Frontal cortex (tissue), 4 donors: ENCODE data around the gene PDILT. TPM values are rescaled to one million over a fixed set of nuclear protein-coding genes. Genes with fewer than 3 reads are reported as not detected.
"Not testable (repeated sequence)": the region's sequence is repeated elsewhere in the genome, so short reads cannot be mapped to it uniquely, and the experiment has no call there.

Source experiments
- DNase-seq, 2 donors: peaks; one replicate each; pipeline ENCODE4 v3.0.0; 2012; ENCODE audit warnings: low spot score in 2 of 2
- FAIRE-seq: peaks from 2 replicates; lab custom pipeline; 2012; peaks lifted over from hg19 to GRCh38; lab: Jason Lieb, UNC
- total RNA-seq: library from RNA; depleted of rRNA; stranded (reverse); fragments of >200 nt; gene quantifications from one replicate; pipeline ENCODE4 v1.2.3, GENCODE V29; 2014
- donor health status: control.
- donor health status: control.
- donor health status: control.

Gene PDILT, protein sequence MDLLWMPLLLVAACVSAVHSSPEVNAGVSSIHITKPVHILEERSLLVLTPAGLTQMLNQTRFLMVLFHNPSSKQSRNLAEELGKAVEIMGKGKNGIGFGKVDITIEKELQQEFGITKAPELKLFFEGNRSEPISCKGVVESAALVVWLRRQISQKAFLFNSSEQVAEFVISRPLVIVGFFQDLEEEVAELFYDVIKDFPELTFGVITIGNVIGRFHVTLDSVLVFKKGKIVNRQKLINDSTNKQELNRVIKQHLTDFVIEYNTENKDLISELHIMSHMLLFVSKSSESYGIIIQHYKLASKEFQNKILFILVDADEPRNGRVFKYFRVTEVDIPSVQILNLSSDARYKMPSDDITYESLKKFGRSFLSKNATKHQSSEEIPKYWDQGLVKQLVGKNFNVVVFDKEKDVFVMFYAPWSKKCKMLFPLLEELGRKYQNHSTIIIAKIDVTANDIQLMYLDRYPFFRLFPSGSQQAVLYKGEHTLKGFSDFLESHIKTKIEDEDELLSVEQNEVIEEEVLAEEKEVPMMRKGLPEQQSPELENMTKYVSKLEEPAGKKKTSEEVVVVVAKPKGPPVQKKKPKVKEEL
- not detected for total RNA-seq

DNA sequence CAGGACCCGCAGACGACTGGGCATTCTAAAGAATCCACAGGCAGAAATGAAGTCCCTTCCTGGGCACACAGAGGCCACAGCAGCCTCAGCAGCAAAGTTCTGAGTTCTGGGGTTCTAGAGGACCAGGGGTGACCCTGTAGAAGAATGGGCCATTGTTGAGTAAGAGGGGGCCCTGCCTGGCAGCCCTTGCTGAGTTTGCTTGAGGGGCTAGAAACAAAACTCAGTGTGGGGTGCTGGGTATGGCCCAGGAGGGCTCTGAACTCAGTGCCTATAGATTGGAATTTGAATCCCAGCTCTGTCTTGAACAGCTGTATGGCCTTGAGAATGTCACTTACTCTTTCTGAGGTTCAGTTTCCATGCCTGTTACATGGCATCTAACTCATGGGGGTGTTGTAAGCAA is at the start of gene PDILT:
PDILT (minus strand) TSS at position 101 of the 400 bp plus-strand sequence. CDS start 5,437 bp downstream, outside the sequence.
- no peak for DNase-seq
- no peak for FAIRE-seq

DNA sequence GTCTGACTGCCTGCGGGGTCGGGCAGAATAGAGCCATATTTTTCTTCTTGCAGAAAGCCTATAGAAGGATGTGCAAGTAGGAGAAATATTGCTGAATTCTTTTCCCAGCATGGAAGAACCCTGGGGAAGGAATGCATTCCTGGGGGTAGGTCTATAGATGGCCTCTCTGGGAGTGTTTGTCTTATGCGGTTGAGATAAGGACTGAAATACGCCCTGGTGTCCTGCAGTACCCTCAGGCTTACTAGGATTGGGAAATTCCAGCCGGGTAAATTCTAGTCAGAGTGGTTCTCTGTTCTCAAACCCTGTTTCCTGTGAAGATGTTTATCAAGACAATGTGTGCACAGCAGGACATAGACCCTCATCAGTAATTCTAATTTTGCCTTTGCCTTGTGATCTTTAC is 49.1 kb upstream of the PDILT start:
- not testable (repeated sequence) for FAIRE-seq, DNase-seq

DNA sequence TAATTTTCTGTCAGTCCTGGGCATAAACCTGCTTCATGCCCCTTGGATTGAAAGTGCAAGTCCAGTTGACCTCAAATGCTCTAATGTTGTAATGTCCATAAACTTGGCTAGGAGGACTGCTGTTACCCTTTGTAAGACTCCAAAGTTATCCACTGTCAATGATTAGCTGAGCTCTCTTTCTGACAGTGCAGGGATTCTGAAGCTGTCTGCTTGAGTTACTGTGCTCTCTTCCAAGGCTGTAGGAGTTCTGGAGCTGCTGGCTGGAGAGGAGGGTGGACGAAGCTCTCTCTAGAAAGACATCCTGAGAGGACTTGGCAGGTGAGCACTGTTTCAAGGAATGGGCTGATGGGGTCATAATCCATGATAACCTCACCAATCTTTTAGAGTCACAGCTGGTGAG is 46.8 kb upstream of the PDILT start, which contains the start of gene ACSM2A:
ACSM2A (plus strand) TSS at position 158 of the 400 bp plus-strand sequence. CDS start 8,594 bp downstream, outside the sequence.
- not testable (repeated sequence) for DNase-seq, FAIRE-seq

- FAIRE-seq, DNase-seq: not testable (repeated sequence)
Measured at GRCh38 chr16:20446652-20447393, 42.3 kb upstream of the PDILT start.

DNA sequence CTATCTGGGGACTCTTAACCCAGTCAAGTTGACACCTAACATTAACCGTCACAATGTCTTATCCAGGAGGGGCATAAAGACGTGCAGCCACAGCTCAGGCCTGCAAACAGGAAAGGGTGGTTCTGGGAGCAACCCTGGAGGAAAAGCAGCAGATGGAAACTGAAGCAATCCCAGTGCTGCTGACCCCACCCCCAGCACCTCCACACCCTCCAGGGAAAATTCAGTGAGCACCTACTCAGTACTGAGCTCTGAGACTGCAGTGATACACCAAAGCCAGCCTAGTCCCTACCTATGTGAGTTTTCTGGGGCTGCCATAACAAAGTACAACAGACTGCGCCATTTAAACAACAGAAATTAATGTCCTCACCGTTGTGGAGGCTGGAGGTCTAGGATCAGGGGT is 37.3 kb upstream of the PDILT start:
- DNase-seq, FAIRE-seq: not testable (repeated sequence)

DNA sequence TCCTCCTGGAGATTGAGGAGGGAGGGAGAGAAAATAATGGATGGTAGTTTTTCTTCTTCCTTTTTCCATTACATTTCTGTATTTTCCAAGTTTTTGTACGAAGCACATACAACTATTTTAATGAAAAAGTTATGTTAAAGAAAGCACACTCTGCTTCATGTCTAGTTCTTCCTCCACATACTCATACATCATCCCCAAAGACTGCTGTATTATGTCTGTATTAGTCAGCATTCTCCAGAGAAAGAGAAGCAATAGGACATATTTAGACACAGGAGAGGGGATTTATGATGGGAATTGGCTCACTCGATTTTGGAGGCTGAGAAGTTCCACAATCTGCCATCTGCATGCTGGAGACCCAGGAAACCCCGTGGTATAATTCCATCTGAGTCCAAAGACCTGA is 36.7 kb upstream of the PDILT start:
- FAIRE-seq (no peak), DNase-seq (no peak)

GRCh38 chr16:20440731-20441130 is 36.2 kb upstream of the PDILT start:
- not testable (repeated sequence) for FAIRE-seq, DNase-seq

- DNase-seq, FAIRE-seq: not testable (repeated sequence)
Measured at GRCh38 chr16:20439820-20440231, 35.3 kb upstream of the PDILT start.

- FAIRE-seq = not testable (repeated sequence)
Measured at GRCh38 chr16:20438950-20439349, 34.4 kb upstream of the PDILT start.

GRCh38 chr16:20430948-20431347 is 26.4 kb upstream of the PDILT start:
- DNase-seq (no peak), FAIRE-seq (no peak)

More at GRCh38 chr16:20438950-20439349, 34.4 kb upstream of the PDILT start:
- DNase-seq = not testable (repeated sequence)

DNA sequence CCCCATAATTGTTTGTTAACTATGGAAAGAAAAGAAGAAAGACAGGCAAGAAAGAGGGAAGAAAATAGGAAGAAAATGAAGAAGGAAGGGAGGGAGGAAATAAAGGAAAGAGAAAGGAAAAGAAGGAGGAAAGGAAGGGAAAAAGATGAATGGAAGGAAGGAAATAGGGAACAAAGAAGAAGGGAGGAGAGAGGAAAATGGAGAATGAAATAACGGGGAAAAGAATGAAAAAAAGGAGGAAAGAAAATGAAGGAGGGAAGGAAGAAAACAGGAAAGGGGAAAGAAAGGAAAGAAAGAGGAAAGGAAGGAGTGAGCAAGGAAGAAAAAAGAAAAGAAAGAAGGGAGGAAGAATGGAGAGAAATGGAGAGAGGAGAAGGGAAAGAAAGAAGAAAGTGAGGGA is 25.9 kb upstream of the PDILT start:
- FAIRE-seq, DNase-seq: not testable (repeated sequence)

DNA sequence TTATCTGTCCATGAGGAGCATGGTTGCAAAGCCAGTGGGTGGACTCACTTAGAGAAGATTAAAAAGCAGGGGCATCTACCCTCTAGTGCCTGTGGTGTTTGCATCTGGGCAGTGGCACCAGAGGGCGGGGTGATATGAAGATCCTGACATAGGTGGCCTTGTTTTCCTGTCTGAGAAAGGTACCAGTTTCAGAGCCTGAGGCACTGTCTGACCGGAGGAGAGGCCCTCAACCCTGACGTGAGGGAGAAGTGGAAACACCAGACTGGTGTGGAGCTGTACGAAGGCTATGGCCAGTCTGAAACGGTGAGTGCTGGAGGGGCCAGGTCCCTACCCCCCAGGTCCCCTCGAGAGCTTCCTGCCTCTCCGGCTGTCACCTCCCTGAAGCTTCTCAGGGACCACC is 25.0 kb upstream of the PDILT start:
- FAIRE-seq, DNase-seq: not testable (repeated sequence)

DNA sequence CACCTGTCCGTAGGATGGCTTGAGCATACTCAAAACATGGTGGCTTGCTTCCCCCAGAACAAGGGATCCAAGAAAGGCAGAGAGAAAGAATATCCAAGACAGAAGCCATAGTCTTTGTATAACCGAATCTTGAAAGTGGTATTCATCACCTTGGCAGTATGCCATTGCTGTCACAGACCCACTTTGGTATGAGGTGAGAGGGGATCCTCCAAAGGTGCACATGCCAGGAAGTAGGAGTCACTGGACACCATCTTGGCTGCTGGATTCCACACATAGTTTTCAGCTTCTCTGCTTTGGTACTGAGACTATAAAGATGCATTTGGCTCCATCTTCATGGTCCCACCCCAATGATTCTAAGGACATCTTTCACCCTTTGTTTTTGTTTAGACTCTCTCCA is 22.9 kb upstream of the PDILT start:
- DNase-seq, FAIRE-seq: not testable (repeated sequence)

GRCh38 chr16:20424129-20424866 is 19.8 kb upstream of the PDILT start:
- DNase-seq (no peak), FAIRE-seq (no peak)

DNA sequence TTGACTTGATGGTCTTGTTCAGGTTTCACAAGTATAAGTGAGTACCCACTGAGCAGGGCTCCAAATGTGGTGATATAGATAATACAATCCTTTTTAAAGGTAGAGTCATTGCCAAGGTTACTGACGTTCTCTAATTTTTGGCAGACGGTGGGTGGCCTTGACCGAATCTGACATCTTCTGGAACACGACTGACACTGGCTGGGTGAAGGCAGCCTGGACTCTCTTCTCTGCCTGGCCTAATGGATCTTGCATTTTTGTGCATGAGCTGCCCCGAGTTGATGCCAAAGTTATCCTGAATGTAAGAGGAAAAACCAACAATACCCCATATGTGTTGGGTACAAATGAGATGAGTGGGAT is 19.2 kb upstream of the PDILT start:
- DNase-seq, FAIRE-seq: not testable (repeated sequence)

GRCh38 chr16:20421748-20422147 is 17.2 kb upstream of the PDILT start:
- DNase-seq, FAIRE-seq: not testable (repeated sequence)

DNA sequence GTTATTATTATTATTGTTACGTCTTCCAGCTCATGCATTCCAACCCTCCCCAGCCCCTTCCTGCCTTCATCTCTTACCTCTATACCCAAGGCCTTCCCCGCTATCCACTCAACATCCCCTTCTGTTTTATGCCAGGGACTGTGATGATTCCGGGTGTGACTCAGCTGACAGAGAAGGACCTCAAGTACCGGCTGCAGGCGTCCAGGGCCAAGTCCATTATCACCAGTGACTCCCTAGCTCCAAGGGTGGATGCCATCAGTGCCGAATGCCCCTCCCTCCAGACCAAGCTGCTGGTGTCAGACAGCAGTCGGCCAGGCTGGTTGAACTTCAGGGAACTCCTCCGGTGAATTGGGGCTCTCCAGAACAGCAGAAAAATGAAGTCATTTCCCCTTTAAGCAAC is 14.6 kb upstream of the PDILT start:
- FAIRE-seq, DNase-seq: not testable (repeated sequence)

- DNase-seq = no peak
- FAIRE-seq = no peak
Measured at GRCh38 chr16:20415541-20415940, 11.0 kb upstream of the PDILT start.

GRCh38 chr16:20411055-20411454 is 6.5 kb upstream of the PDILT start:
- FAIRE-seq (no peak), DNase-seq (no peak)
